C4-2B (cell line): ENCODE data around the gene DNAJA4.

Experiments
- H3K27ac ChIP-seq: fragments of 450-650 bp; 2 replicates; pipeline ENCODE4 v1.5.1; 2017
- ZFX ChIP-seq: fragments of 450-650 bp; IDR thresholded peaks from 2 replicates; pipeline ENCODE4 v1.6.1; 2017
- TF ChIP-seq, protein P1 (sequence below): fragments of 450-650 bp; conservative IDR thresholded peaks from 2 replicates; pipeline ENCODE4 v1.5.1; 2017; ENCODE audit warnings: mild to moderate bottlenecking

DNAJA4 gene

DNA sequence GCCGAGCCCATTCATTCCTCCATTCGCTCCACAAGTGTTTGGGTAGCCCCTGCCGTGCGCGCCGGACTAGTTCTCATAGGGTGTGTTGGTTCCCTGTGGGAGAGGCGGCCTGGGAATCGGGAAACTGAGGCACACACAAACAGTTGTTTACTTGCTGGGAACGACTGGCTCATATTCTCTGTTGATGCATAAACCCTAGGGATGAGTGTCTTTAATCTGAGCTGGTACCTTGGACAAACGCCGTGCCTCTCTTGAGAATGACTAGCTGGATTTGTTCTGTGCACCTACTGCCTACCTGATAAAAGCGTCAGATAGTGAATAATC, 737 bp downstream of the DNAJA4 start:
- no peak for TF ChIP-seq ZFX
- TF ChIP-seq, protein P1, sequence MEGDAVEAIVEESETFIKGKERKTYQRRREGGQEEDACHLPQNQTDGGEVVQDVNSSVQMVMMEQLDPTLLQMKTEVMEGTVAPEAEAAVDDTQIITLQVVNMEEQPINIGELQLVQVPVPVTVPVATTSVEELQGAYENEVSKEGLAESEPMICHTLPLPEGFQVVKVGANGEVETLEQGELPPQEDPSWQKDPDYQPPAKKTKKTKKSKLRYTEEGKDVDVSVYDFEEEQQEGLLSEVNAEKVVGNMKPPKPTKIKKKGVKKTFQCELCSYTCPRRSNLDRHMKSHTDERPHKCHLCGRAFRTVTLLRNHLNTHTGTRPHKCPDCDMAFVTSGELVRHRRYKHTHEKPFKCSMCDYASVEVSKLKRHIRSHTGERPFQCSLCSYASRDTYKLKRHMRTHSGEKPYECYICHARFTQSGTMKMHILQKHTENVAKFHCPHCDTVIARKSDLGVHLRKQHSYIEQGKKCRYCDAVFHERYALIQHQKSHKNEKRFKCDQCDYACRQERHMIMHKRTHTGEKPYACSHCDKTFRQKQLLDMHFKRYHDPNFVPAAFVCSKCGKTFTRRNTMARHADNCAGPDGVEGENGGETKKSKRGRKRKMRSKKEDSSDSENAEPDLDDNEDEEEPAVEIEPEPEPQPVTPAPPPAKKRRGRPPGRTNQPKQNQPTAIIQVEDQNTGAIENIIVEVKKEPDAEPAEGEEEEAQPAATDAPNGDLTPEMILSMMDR = no peak

DNA sequence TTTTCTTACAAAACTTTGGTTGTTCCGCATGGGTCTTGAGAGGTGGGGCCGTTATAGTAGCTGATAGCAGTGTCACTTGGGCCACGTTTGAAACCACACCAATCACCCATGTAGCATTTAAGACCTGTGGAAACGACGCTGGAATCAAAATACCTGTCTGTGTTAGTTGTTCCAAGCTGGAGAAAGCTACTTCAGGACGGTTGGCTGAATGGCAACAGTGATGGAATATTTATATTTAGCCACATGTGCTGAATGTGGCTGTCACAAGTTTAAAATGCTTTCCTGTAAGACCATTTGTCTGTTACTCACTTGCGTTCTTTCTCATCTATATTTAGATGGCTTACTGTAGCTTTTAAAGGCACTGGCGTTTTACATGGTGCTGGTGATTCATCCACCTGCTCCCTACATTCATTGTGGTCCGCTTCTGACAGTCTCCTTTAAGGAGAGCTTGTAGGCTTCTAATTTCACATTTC, 1.4 kb downstream of the DNAJA4 start:
- no peak overlapping the region for H3K27ac ChIP-seq
- TF ChIP-seq, protein P1 = no peak
- TF ChIP-seq ZFX = no peak

More for the DNA sequence above, 737 bp downstream of the DNAJA4 start:
- H3K27ac ChIP-seq = no peak overlapping the region

DNA sequence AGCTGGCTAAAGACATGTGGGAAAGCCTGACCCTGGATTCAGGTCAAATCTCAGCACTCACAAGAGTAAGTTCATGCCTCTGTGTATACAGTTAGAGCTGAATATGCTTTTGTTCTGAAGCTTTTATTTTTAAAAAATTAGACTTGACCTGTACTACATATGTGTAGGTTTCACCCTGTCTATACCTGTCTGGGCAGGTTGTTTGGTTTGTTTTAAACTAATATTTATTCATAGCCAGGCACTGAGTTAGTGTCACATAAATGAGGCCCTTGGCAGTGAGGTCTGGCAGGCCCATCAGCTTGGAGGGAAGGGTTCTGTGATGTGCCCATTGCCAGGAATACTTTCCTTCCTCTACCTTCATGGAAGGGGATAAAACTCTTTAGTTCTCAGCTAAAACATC, 1.9 kb downstream of the DNAJA4 start:
- TF ChIP-seq ZFX = no peak
- TF ChIP-seq, protein P1 = no peak
- H3K27ac ChIP-seq = no peak overlapping the region

DNA sequence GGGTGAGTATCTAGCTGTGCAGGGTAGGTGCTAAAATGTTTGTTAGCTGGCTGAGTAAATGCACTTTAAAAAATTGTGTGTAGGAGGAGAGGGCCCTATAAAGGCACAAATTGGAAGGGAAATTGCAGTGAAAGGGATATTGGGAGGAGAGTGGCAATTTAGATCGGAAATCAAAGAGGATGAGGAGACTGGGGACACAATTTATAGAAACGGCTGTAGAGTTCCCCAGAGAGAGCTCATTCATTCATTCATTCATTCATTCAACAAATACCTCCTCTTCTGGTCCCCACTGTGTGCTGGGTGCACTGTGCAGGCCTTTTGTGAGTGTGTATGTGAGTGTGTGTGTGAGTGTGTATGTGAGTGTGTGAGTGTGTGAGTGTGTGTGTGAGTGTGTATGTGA, 2.4 kb downstream of the DNAJA4 start:
- TF ChIP-seq, protein P1 = no peak
- H3K27ac ChIP-seq = no peak overlapping the region

DNA sequence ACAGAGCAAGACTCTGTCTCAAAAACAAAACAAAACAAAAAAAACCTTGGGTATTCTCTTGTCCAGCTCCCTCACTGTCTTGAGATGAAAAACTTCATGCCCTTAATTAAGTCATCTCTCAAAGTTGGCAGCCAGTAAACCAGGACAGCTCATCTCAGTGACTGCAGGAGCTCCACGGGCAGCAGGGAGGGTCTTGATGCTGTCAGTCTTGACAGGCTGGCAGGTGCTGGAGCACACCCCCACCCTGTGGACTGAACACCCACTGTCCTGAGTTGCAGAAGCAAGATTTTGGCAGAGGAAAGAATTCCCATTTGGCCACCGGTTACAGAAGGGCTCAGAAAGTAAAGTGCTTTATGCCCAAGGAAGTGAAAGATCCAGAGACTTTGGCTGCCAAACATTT, 8.0 kb downstream of the DNAJA4 start:
- H3K27ac ChIP-seq = no peak overlapping the region
- TF ChIP-seq, protein P1 = no peak
- no peak for TF ChIP-seq ZFX

DNA sequence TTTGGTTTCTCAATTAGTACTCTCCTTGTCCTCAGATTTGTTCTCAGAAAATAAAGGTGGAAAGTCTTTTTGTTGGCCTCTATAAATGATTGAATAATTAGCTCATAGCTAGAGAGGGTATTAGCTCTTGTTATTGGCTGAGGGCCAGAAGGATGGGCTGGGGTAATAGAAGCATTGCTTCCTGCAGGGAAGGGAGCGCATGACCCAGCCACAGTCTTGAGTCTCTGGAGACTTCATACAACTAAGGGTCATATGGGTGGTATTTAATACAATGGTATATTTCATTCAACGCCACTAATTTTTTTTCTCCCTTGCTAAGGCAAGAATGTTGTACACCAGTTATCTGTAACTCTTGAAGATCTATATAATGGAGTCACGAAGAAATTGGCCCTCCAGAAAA, 8.4 kb downstream of the DNAJA4 start:
- no peak overlapping the region for H3K27ac ChIP-seq
- no peak for TF ChIP-seq ZFX
- TF ChIP-seq, protein P1 = no peak

DNA sequence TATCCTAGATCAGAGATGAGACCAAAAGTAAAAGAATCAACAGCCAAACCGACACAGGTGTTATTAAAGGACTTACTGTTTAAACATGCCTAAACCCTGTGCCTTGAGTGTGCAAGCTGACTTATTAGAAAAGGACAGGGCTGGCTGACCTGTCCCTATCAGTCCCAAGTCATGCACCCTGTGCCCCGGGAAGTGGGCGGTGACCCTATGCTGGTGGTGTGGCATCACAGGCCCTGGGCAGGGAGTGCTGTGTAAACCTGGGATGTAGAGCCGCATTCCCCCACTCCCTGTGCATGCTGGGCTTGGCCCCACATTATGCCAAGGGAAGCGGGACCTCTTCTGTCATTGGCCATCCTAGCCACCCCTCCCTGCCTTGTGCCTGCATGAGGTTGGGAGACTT, 10.6 kb downstream of the DNAJA4 start:
- H3K27ac ChIP-seq = no peak overlapping the region
- TF ChIP-seq, protein P1 = no peak
- no peak for TF ChIP-seq ZFX
